ENCODE data around the gene SLC25A11. TPM values are rescaled to one million over a fixed set of nuclear protein-coding genes. Genes with fewer than 3 reads are reported as not detected.

Gene SLC25A11
- total RNA-seq, 1 donor, result 17.1 TPM

DNA sequence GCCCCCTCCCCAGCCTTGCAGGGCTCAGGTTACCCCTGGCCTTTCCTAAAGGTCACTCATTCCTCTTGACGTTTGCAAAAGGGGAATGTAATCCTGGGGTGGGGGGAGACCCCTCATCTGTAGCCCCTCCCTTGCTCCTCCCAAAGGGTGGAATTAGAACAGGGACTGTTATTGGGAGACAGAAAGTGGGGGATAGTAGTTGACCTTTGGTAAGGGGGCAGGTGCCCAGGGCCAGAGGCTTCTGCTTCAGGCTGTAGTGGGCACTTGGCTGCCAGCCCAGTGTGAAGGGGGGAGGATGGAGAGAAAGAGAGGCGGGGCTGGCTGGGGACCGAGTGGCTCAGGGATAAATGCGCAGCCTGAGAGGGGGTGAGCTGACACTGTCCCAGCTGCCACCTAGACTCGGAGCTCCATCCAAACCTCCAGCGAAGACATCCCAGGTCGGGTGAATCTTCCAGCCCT lies 10.9 kb upstream of the SLC25A11 start, which contains the start of gene ENO3:
TSS of gene ENO3 (plus strand) at position 374 of the 459 bp plus-strand sequence. CDS start 711 bp downstream, outside the sequence.
- Histone ChIP-seq H3K4me1 (ENCODE audit: insufficient read depth, low read length) (peaks cover 31% of the 10 kb centered on the region), H3K9me3 (ENCODE audit: low read depth, low read length) (no peaks in the 10 kb centered on the region), H3K27me3 (ENCODE audit: insufficient read depth, low read length) (no peaks in the 10 kb centered on the region), H3K4me3 (ENCODE audit: low read length) (peak within 1 kb of the TSS; percentile 40)

DNA sequence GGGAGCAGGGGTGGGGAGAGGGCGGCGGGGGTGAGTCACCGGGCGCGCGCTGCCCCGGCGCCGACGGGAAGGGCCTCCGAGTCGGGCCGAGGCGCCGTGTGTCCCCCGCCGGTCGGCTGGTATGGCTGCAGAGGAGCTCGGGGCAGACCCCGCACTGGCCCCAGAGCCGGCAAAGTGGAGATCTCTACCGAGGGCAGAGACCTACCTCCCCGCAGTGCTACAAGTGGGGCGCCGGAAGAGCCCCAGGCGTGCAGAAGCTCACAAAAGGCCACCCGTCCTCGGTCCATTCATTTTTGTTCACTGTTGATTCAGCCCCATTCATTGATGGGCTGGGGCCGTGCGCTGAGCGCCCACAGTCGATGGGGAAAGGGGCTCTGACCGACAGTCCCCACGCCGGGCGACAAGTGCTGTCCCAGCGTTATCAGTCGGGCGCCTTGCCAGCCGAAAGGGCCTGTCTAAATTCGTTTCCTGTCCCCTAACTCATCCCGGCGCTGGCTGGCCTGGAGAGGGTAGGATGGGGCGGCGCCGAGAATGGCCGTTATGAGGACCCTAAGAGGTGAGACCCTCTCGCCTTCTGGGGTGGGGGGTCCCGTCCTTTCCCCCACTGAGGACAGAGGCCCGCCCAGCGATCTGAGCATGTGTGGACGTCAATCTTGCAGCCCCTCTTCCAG lies 10.4 kb upstream of the SLC25A11 start:
- peaks cover 37% of the 10 kb centered on the region for H3K4me1 ChIP-seq (ENCODE audit: insufficient read depth, low read length)
- H3K9me3 ChIP-seq (ENCODE audit: low read depth, low read length), result no peaks in the 10 kb centered on the region
- H3K4me3 ChIP-seq (ENCODE audit: low read length), result peak overlapping the region; percentile 40
- no peaks in the 10 kb centered on the region for H3K27me3 ChIP-seq (ENCODE audit: insufficient read depth, low read length)

DNA sequence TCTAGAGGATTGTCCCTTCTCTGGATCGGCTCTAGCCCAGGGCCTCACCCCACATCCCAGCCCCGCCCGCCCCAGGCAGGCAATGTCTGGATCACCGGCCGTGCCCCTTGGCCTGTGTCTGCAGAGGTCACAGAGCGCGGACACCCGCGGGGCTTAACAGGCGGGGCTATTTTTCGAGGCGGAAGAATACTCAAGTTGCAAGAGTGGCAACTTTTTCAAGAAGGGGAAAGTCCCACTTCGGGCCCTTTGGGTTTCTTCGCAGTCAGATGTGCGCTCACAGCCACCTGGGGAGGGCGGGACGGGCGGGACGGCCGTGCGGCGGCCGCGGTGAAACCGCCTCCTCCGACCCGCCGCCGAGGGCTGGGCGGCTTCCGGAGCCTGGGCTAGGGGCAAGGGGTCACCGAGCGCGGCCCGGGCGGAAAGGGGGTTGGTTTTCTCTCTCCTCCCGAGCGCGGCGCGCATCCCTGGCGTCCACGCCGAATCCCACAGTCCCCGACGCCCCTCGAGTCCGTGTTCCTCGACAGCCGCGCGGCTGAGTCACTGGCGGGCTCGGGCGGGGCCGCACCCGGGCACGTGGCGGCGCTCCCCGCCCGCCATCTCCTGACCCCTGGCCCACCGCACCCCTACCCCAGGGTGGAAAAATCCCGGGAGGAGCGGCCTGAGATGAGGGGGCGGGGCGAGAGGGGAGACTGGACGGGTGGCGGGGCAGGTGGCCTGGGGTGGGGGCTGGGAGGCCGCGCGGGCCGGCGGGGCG lies 9.7 kb upstream of the SLC25A11 start:
- H3K4me3 ChIP-seq (ENCODE audit: low read length), result peak overlapping the region; percentile 99
- H3K9me3 ChIP-seq (ENCODE audit: low read depth, low read length), result no peaks in the 10 kb centered on the region
- H3K27me3 ChIP-seq (ENCODE audit: insufficient read depth, low read length), result no peaks in the 10 kb centered on the region
- peaks cover 44% of the 10 kb centered on the region for H3K4me1 ChIP-seq (ENCODE audit: insufficient read depth, low read length)

DNA sequence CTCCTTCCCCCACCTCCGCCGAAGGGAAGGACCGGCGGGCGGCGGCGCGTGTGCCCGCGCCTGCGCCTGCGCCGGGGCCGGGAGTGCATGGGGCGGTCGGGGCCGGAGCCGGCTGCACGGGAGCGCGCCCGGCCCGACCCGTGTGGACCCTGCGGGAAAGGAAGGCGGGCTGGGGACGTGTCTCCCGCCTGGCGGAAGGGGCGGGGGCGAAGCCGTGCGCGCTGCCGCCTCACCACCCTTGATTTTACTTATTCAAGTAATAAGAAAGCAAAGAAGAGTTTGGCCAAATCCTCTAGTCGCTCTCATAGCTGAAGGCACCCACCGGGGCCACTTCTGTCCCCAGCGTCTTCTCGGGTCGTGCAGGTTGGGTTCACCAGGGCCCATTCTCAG lies 9.1 kb upstream of the SLC25A11 start:
- H3K4me1 ChIP-seq (ENCODE audit: insufficient read depth, low read length), result peaks cover 50% of the 10 kb centered on the region
- H3K4me3 ChIP-seq (ENCODE audit: low read length), result peak overlapping the region; percentile 99
- H3K9me3 ChIP-seq (ENCODE audit: low read depth, low read length), result no peaks in the 10 kb centered on the region
- H3K27me3 ChIP-seq (ENCODE audit: insufficient read depth, low read length), result no peaks in the 10 kb centered on the region

DNA sequence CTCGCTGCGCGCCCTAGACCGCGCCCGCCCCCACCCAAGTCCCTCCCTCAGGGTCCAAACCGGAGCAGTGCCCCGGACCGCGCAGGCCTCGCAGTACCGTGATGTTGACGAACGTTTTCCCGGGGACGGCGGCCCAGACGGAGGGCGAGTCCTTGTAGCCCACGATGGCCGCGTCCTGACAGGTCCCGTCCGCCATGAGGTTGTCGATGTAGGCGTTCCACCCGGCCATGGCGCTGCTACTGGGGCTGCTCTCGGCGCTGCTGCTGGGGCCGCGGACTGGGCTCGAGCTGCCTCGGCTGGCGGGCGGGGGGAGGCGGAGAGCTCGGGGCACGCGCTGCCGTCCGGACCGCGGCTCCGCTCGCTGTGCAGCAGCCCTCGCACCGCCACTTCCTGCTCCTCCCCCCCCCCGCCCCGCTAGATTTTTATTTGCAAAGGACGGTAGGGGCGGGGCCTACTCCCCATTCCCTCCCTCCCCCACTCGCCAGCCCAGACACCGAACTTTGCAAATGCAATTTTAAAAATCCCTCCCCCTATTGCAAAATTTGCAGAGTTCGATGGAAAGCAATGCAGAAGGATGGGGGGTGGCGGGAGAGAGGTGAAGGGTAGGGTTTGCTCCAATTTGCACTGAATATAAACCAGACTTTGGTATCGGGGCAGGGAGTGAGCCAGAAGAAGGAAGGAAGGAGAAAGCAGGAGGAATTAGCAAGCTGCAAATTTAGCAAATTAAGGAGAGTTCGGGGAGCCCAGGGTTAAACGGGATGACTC lies 8.5 kb upstream of the SLC25A11 start, which contains the start of gene PFN1:
TSS of gene PFN1 (minus strand) at position 365 of the 765 bp plus-strand sequence. CDS start at position 229, 136 bp downstream.
- peak within 1 kb of the TSS; percentile 99 for H3K4me3 ChIP-seq (ENCODE audit: low read length)
- H3K9me3 ChIP-seq (ENCODE audit: low read depth, low read length), result no peaks in the 10 kb centered on the region
- H3K4me1 ChIP-seq (ENCODE audit: insufficient read depth, low read length), result peaks cover 56% of the 10 kb centered on the region
- no peaks in the 10 kb centered on the region for H3K27me3 ChIP-seq (ENCODE audit: insufficient read depth, low read length)

DNA sequence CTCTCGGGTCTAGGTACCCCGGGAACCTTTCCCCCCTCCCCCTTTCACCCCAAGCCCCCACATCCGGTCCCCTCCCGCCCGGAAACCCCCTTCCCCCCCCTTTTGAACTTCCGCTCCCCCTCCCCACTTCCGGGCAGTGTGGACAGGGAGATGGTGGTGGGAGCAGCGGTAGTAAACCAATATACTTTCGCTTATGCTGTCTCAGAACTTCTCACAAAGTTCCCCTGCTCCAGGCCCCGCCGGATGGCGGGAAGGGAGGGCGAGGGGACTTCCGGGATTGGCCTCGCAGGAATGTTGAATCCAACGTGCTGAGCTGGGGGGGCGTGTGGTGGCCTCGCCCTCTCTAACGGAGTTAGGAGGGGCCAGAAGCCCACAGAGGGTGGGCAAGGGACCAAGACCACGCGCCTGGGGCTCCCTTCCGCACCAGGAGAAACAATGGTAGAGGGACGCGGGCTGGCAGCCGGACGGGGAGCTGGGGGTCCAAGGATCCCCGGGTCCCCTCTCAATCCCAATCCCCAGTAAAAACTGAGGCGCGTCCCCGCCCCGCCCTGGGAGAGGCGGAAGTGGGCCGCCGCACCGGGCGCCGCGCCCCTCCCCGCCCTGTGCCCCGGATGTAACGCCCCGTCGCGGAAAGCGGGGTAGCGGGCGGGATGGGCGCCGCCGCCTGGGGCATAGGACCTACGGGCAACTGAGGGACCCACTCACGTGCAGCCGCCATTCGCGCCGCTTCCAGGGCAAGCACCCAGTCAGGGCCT lies 7.7 kb upstream of the SLC25A11 start:
- Histone ChIP-seq H3K27me3 (ENCODE audit: insufficient read depth, low read length) (no peaks in the 10 kb centered on the region), H3K4me3 (ENCODE audit: low read length) (peak overlapping the region; percentile 99), H3K4me1 (ENCODE audit: insufficient read depth, low read length) (peaks cover 63% of the 10 kb centered on the region), H3K9me3 (ENCODE audit: low read depth, low read length) (no peaks in the 10 kb centered on the region)

DNA sequence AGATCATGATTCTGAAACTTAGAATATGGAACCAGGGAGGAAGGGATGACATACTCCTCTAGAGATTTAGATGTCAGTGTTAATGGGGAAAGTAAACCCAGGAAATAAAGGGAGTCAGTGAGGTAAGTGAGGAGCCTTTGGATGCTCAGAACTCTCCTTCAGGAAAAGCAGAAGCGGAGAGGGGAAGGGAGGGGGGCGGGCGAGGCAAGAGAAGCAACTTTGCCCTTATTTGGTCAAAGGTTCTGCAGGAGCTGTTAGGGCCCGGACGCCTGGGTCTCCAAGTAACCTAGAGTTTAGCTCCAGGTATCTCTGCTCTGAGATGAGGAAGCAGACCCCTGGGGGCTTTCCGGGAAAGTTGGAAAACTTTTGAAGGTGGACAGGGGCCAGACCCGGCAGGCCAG lies 7.2 kb upstream of the SLC25A11 start:
- Histone ChIP-seq H3K27me3 (ENCODE audit: insufficient read depth, low read length) (no peaks in the 10 kb centered on the region), H3K4me3 (ENCODE audit: low read length) (peak overlapping the region; percentile 99), H3K4me1 (ENCODE audit: insufficient read depth, low read length) (peaks cover 69% of the 10 kb centered on the region), H3K9me3 (ENCODE audit: low read depth, low read length) (no peaks in the 10 kb centered on the region)

DNA sequence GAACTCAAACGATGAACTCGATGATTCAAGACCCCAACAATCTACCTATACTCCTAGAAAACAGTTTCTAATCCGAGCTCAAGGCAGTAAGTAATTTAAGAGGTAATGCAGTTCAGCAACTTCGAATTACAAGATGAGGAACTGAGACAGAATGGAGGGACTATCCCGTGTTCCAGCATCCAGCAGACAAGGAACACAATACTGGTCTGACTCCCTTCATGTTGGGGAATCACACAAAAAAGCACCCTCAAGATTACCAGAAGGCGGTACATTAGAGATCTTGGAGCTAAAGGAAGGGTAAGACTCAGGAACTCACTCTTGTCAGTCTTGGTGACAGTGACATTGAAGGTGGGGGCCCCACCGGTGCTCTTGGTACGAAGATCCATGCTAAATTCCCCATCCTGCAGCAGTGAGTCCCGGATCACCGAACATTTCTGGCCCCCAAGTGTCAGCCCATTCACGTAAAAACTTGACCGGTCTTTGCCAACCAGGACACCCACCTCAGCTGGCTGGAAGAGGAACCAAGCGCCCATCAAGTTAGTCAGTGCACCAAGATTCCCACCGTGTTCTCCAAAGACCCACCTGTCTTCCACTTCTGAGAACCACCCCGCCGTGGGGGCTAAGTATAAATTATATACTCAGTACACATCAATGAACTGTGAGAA lies 6.6 kb upstream of the SLC25A11 start:
- peak overlapping the region; percentile 99 for H3K4me3 ChIP-seq (ENCODE audit: low read length)
- no peaks in the 10 kb centered on the region for H3K27me3 ChIP-seq (ENCODE audit: insufficient read depth, low read length)
- peaks cover 72% of the 10 kb centered on the region for H3K4me1 ChIP-seq (ENCODE audit: insufficient read depth, low read length)
- H3K9me3 ChIP-seq (ENCODE audit: low read depth, low read length), result no peaks in the 10 kb centered on the region

DNA sequence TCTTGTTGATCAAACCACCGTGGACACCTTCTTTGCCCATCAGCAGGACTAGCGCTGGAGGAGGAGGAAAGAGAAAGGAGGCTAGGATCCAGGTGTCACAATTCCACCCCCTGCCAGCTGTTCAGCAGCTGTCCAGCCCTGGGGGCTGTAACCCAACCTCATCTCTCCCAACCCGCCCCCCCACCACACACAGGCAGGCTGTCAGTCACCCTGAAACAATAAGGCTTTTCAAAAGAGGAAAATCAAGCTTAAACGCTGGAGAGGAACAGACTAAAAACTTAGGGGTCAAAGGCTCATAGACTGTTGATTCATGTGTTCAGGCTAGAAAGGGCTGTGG lies 6.1 kb upstream of the SLC25A11 start:
- Histone ChIP-seq H3K9me3 (ENCODE audit: low read depth, low read length) (no peaks in the 10 kb centered on the region), H3K4me1 (ENCODE audit: insufficient read depth, low read length) (peaks cover 72% of the 10 kb centered on the region), H3K27me3 (ENCODE audit: insufficient read depth, low read length) (no peaks in the 10 kb centered on the region), H3K4me3 (ENCODE audit: low read length) (peak overlapping the region; percentile 99)

DNA sequence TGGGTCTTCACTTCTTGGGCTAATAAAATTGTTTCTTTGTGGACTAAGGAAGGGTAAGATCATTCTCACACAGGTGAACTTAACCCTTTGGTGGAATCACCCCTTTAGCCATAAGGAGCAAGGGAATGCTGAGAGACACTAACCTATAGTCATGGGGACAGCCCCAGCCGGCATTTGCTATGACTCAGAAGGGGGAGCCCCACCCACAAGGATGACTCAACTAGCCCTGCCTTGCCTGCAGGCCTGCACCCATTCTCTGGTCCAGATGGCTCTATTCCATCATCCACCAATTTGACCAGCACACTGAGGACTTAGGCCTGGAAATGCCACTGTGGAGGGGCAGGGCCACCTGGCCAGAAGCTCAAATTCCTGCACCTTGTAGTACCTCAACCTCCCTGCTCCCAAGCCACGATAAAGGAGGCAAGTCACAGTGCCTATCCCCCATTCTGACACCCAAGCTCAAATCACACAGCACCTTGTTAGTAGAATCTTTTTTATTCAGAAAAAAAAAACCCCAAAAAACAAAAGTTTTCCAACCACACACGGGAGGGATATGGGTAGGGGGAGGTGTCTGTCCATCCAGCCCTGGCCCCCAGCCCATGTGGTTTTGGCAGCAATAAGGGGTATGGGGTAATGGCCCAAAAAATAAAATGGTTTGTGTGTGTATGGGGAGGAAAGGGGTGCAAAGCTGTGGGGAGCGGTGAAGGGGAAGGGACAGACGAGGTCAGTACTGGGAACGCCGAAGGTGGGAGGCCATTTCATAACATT lies 5.5 kb upstream of the SLC25A11 start:
- no peaks in the 10 kb centered on the region for H3K9me3 ChIP-seq (ENCODE audit: low read depth, low read length)
- no peaks in the 10 kb centered on the region for H3K27me3 ChIP-seq (ENCODE audit: insufficient read depth, low read length)
- H3K4me3 ChIP-seq (ENCODE audit: low read length), result peak overlapping the region; percentile 99
- peaks cover 67% of the 10 kb centered on the region for H3K4me1 ChIP-seq (ENCODE audit: insufficient read depth, low read length)

DNA sequence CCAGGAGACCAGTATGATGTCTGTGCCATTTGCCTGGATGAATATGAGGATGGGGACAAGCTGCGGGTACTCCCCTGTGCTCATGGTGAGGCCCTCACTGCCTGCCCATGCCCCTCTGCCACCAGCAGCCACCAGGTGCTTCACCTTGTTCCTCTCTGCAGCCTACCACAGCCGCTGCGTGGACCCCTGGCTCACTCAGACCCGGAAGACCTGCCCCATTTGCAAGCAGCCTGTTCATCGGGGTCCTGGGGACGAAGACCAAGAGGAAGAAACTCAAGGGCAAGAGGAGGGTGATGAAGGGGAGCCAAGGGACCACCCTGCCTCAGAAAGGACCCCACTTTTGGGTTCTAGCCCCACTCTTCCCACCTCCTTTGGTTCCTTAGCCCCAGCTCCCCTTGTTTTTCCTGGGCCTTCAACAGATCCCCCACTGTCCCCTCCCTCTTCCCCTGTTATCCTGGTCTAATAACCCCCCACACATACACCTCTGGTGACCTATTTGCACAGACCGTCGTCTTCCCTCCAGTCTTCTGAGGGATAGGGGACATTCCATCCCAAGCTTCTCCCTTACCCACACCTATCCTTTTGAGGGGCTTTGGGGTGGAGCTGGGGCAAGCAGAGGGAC lies 4.8 kb upstream of the SLC25A11 start:
- Histone ChIP-seq H3K27me3 (ENCODE audit: insufficient read depth, low read length) (no peaks in the 10 kb centered on the region), H3K4me1 (ENCODE audit: insufficient read depth, low read length) (peaks cover 63% of the 10 kb centered on the region), H3K4me3 (ENCODE audit: low read length) (peak overlapping the region; percentile 99), H3K9me3 (ENCODE audit: low read depth, low read length) (no peaks in the 10 kb centered on the region)

DNA sequence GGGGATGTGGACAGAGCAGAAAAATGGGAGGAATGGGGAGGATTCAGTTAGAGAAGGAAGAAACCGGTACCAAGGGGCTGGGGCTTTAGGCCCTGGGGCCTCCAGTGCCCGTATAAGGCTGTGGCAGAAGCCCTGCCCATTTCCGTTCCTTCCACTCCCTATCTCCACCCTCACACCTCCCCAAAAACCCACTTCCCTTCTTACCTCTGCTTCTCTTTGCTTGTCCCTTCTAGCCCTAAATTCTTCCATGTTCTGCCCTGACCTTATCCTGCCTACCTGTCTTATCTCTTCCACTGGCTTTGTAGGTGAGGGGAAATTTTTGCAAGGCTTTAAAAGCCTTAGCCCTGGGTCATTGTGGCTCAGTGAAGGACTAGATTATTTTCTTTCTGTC lies 4.3 kb upstream of the SLC25A11 start:
- peaks cover 67% of the 10 kb centered on the region for H3K4me1 ChIP-seq (ENCODE audit: insufficient read depth, low read length)
- no peaks in the 10 kb centered on the region for H3K9me3 ChIP-seq (ENCODE audit: low read depth, low read length)
- no peaks in the 10 kb centered on the region for H3K27me3 ChIP-seq (ENCODE audit: insufficient read depth, low read length)
- peak overlapping the region; percentile 99 for H3K4me3 ChIP-seq (ENCODE audit: low read length)

DNA sequence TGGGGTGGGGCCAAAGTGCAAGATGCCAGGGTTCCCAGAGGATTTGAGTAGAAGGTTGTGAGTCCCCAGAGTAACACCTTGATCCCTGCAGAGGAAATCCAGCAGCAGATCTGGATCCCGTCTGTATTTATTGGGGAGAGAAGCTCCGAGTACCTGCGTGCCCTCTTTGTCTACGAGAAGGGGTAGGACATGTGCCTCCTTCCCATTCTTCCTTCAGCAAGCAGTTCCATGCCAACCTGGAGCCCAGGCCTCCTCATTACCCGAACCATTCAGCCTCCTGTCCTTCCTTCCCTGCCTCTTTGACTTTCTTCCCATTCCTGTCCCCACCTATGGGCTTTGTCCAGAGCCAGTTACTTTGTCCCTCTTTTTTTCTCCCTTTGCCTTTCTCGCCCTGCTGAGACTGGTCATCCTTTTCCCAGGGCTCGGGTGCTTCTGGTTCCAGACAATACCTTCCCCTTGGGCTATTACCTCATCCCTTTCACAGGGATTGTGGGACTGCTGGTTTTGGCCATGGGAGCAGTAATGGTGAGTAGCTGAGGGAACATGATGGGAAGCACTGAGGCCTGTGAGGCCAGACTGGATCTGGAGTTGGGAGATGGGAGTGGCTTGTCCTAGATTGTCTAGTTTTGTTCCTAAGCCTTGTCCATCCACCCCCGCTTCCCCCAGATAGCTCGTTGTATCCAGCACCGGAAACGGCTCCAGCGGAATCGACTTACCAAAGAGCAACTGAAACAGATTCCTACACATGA lies 3.1 kb upstream of the SLC25A11 start:
- Histone ChIP-seq H3K4me3 (ENCODE audit: low read length) (no peak overlapping the region), H3K27me3 (ENCODE audit: insufficient read depth, low read length) (no peaks in the 10 kb centered on the region), H3K9me3 (ENCODE audit: low read depth, low read length) (no peaks in the 10 kb centered on the region), H3K4me1 (ENCODE audit: insufficient read depth, low read length) (peaks cover 79% of the 10 kb centered on the region)
